Right ventricle myocardium superior (tissue), 1 donor: ENCODE measurements around the gene RYR1. TPM values are rescaled to one million over a fixed set of nuclear protein-coding genes. Genes with fewer than 3 reads are reported as not detected.
"Not testable (repeated sequence)": the region's sequence is repeated elsewhere in the genome, so short reads cannot be mapped to it uniquely, and the experiment has no call there.

Experiments
- ATAC-seq: fragments of 200-7000 bp; cut with Tn5 transposase; one replicate; pipeline ENCODE4 v1.9.1; 2020; ENCODE audit warnings: mild to moderate bottlenecking; ENCODE audit not compliant: poor library complexity
- DNase-seq: peaks from one replicate; pipeline ENCODE4 v3.0.0-alpha.2; 2020
- intact Hi-C: fragments of 100-400 bp; cut with DNase I; formaldehyde crosslinking; loops from one replicate; pipeline ENCODE4 v1.11.2; 2022
- total RNA-seq: library from RNA; stranded (reverse); fragmentation: NEBNext Ultra II Directional; extraction: Animal tissue kit (Norgen Biotek cat#: 25700); gene quantifications from one replicate; pipeline ENCODE4 v1.2.1, GENCODE V29; 2021
- donor health status: DM: no; HTN: yes; CAD: no; lungs with severe emphysema.

The RYR1 gene
- total RNA-seq, 1 donor from 2014 or later: 0.73 TPM

- ATAC-seq: no peak
- intact Hi-C loops: no loop called here
- no peak for DNase-seq
These were observed 41.7 kb downstream of the RYR1 start for GRCh38 chr19:38475176-38475575.

GRCh38 chr19:38478273-38478971, 44.9 kb downstream of the RYR1 start:
- no peak for ATAC-seq
- intact Hi-C loops: no loop called here
- DNase-seq: no peak

GRCh38 chr19:38482496-38482895, 49.0 kb downstream of the RYR1 start:
- DNase-seq (no peak), ATAC-seq (no peak)
- intact Hi-C loops: no loop called here

GRCh38 chr19:38483016-38483630, 49.6 kb downstream of the RYR1 start:
- no peak for ATAC-seq
- no peak for DNase-seq

GRCh38 chr19:38484747-38485146, 51.3 kb downstream of the RYR1 start:
- DNase-seq (no peak), ATAC-seq (no peak)
- intact Hi-C loops: no loop called here

More at GRCh38 chr19:38483016-38483630, 49.6 kb downstream of the RYR1 start:
- intact Hi-C loops: no loop called here

- intact Hi-C loops: no loop called here
- no peak for ATAC-seq
- DNase-seq: no peak
These were observed 52.2 kb downstream of the RYR1 start for GRCh38 chr19:38485541-38486285.

GRCh38 chr19:38486731-38487336, 53.3 kb downstream of the RYR1 start:
- intact Hi-C loops: no loop called here
- ATAC-seq: no peak
- DNase-seq: no peak

GRCh38 chr19:38488096-38488495, 54.6 kb downstream of the RYR1 start:
- ATAC-seq: no peak
- DNase-seq: no peak
- intact Hi-C loops: no loop called here

- ATAC-seq: no peak
- DNase-seq: no peak
- intact Hi-C loops: no loop called here
These were observed 55.4 kb downstream of the RYR1 start for GRCh38 chr19:38488776-38489481.

- ATAC-seq (no peak), DNase-seq (no peak)
- intact Hi-C loops: no loop called here
These were observed 57.4 kb downstream of the RYR1 start for GRCh38 chr19:38490861-38491260.

- DNase-seq: no peak
- intact Hi-C loops: no loop called here
- ATAC-seq: no peak
These were observed 58.8 kb downstream of the RYR1 start for GRCh38 chr19:38492181-38492813.

GRCh38 chr19:38494379-38494778, 60.9 kb downstream of the RYR1 start:
- DNase-seq: no peak
- intact Hi-C loops: no loop called here

GRCh38 chr19:38495375-38495774, 61.9 kb downstream of the RYR1 start:
- DNase-seq, ATAC-seq, intact Hi-C loops: not testable (repeated sequence)

More at GRCh38 chr19:38494379-38494778, 60.9 kb downstream of the RYR1 start:
- no peak for ATAC-seq

- DNase-seq: no peak
- intact Hi-C loops: no loop called here
- ATAC-seq: no peak
These were observed 62.6 kb downstream of the RYR1 start for GRCh38 chr19:38496116-38496515.

- DNase-seq (no peak), ATAC-seq (no peak)
- intact Hi-C loops: no loop called here
These were observed 63.4 kb downstream of the RYR1 start for GRCh38 chr19:38496603-38497487.

GRCh38 chr19:38497907-38498306, 64.4 kb downstream of the RYR1 start:
- no peak for DNase-seq
- ATAC-seq: no peak
- intact Hi-C loops: no loop called here

- ATAC-seq: no peak
- no peak for DNase-seq
- intact Hi-C loops: no loop called here
These were observed 66.0 kb downstream of the RYR1 start for GRCh38 chr19:38499532-38499931.
